Natural killer cell treated with Interleukin-12 subunit alpha and Interleukin-12 subunit beta and Interleukin-15 and Interleukin-18, amount 100 ng/mL, for 72 hours (primary cell): Measurements from ENCODE around the gene CCL17. TPM values are rescaled to one million over a fixed set of nuclear protein-coding genes. Genes with fewer than 3 reads are reported as not detected.
"Not testable (repeated sequence)": the region's sequence is repeated elsewhere in the genome, so short reads cannot be mapped to it uniquely, and the experiment has no call there.

Experiments
- ATAC-seq, 2 donors: fragments of 150-1000 bp; cut with Tn5 transposase in 1 of 2; sonication (Bioruptor Pico), chemical (Tn5 transposase) in 1 of 2; 2 replicates each; pipeline ENCODE4 v1.10.0; 2021
- DNase-seq: peaks from one replicate; pipeline ENCODE4 v3.0.0; 2022; ENCODE audit warnings: low spot score
- H3K27ac Mint-ChIP-seq, 2 donors: 1 replicate in 1 of 2; 2 replicates in 1 of 2; pipeline ENCODE4 v1.8.0; 2022; ENCODE audit warnings: mixed read lengths in 2 of 2, mild to moderate bottlenecking in 1 of 2, moderate library complexity in 1 of 2
- H3K27me3 Mint-ChIP-seq, 2 donors: 1 replicate in 1 of 2; 2 replicates in 1 of 2; pipeline ENCODE4 v1.8.0; 2022; ENCODE audit warnings: mixed read lengths in 2 of 2
- H3K36me3 Mint-ChIP-seq: one replicate; pipeline ENCODE4 v1.8.0; 2022; ENCODE audit warnings: mixed read lengths
- H3K4me1 Mint-ChIP-seq, 2 donors: 1 replicate in 1 of 2; 2 replicates in 1 of 2; pipeline ENCODE4 v1.8.0; 2022; ENCODE audit warnings: low read depth in 2 of 2, mixed read lengths in 2 of 2, mild to moderate bottlenecking in 1 of 2
- H3K4me3 Mint-ChIP-seq: one replicate; pipeline ENCODE4 v1.8.0; 2022; ENCODE audit warnings: mixed read lengths
- H3K9me3 Mint-ChIP-seq: 2 replicates; pipeline ENCODE4 v1.8.0; 2022; ENCODE audit warnings: mixed read lengths
- total RNA-seq, 2 donors: library from RNA; stranded (reverse); gene quantifications; one replicate each; pipeline ENCODE4 v1.2.3, GENCODE V29; 2022

The CCL17 gene
- total RNA-seq, 2 donors from 2014 or later = 5.6 TPM; not detected in 1

DNA sequence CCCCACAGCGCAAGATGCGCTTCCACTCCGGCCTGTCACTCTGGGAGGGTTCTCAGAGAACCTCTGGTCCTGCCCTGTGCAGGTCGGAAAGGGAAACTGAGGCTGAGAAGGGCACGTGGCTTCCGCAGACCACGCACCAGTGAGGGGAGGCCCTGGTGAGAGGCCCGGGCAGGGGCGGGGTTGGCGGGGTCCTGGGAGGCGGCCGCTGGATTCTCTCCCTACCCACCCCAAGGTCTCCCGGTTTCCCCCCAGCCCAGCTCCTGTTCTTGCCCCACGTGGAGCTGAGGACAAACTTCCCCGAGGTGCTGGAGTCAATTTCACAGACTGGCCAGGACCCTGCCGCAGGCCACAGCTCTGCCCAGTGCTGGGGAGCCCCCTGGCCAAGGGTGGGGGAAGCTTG lies 11.5 kb downstream of the CCL17 start:
- H3K36me3 Mint-ChIP-seq = no peaks in the 10 kb centered on the region
- no peak for DNase-seq
- peak in 1 of 2 donors; percentile 16 for ATAC-seq
- no peak overlapping the region for H3K4me3 Mint-ChIP-seq
- no peaks in the 10 kb centered on the region for H3K27me3 Mint-ChIP-seq
- H3K4me1 Mint-ChIP-seq = peaks cover 23% of the 10 kb centered on the region in 2 donors
- no peak overlapping the region for H3K27ac Mint-ChIP-seq
- H3K9me3 Mint-ChIP-seq = no peaks in the 10 kb centered on the region

DNA sequence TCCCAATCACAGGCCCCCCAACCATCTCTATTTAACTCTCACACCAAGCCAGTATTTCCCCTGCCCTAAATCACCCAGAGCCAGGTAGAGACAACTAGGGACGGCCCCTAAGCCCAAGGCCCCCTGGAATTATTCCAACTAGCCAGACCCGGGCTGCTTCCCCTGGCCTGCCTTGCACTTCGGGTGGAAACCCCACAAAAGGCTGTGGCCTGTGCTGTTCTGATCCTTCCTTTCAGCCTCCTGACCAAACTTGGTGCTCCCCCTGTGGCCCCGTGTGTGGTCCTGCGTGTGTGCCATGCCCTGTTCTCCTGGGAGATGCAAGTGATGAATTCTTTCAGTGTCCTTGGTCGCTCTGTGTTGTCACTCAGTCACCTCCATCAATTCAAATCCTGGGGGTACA lies 14.9 kb downstream of the CCL17 start:
- ATAC-seq (no peak), DNase-seq (no peak)
- H3K27ac Mint-ChIP-seq = peak overlapping the region in 1 of 2 donors; percentile 74
- H3K4me1 Mint-ChIP-seq = peaks cover 23% of the 10 kb centered on the region in 2 donors
- no peak overlapping the region for H3K4me3 Mint-ChIP-seq
- no peaks in the 10 kb centered on the region for H3K36me3 Mint-ChIP-seq
- H3K9me3 Mint-ChIP-seq = no peaks in the 10 kb centered on the region
- no peaks in the 10 kb centered on the region for H3K27me3 Mint-ChIP-seq

DNA sequence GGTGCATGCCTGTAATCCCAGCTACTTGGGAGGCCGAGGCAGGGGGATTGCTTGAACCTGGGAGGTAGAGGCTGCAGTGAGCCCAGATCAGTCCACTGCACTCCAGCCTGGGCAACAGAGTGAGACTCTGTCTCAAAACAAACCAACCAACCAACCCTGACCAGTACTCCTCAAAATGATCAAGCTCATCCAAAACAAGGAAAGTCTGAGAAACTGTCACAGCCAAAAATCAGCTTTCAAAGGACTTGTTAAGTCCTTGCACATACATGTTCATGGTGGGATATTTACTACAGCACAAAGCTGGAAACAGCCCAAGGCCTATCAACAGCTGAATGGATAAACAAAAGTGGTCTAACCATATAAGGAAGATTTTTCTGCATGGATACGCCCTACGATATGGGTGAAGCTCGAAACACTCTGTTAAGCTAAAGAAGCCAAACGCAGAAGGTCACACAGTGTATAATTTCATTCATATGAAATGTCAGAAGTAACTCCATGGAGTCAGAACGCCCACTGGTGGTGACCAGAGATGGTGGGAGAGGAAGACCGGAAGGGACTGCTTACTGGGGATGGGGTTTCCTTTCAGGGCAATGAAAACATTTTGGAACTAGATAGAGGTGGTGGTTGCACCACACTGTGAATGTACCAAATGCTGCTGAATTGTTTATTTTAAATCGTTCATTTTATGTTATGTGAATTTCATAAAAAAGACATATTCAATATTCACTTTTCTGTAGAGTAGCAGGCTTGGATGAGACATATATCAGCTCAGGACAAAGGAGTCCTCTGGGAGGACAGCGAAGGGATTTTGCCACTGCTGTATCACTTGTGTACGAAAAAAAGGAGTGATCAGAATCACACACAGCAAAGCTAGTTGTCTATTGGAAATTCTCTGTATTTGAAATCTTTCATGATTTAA lies 17.7 kb downstream of the CCL17 start:
- Mint-ChIP-seq H3K9me3 (no peaks in the 10 kb centered on the region), H3K36me3 (peaks cover under 1% of the 10 kb centered on the region), H3K4me1 (peaks cover 10 to 16% of the 10 kb centered on the region in 2 donors), H3K4me3 (no peak overlapping the region), H3K27me3 (no peaks in the 10 kb centered on the region), H3K27ac (no peak overlapping the region)
- DNase-seq = no peak
- no peak for ATAC-seq

DNA sequence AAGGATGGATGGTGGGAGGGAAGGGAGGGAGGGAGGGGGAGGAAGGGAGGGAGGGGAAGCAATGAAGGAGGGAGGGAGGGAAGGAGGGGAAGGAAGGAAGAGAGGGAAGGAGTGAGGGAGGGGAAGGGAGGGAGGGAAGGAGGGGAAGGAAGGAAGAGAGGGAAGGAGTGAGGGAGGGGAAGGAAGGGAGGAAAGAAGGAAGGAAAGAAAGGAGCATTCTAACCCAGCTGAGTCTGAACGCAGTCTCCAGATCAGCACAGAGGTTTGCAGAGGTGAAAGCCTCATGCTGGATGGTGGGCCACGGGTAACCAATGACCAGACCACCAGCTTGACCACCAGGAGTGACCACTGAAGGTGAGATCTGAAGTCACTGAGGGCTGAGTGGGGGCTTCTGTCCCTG lies 18.6 kb downstream of the CCL17 start:
- Mint-ChIP-seq H3K36me3 (peaks cover 8% of the 10 kb centered on the region), H3K27me3 (no peaks in the 10 kb centered on the region), H3K4me1 (peaks cover 5 to 9% of the 10 kb centered on the region in 2 donors), H3K27ac (no peak overlapping the region), H3K9me3 (no peaks in the 10 kb centered on the region), H3K4me3 (no peak overlapping the region)
- DNase-seq (no peak), ATAC-seq (no peak)

DNA sequence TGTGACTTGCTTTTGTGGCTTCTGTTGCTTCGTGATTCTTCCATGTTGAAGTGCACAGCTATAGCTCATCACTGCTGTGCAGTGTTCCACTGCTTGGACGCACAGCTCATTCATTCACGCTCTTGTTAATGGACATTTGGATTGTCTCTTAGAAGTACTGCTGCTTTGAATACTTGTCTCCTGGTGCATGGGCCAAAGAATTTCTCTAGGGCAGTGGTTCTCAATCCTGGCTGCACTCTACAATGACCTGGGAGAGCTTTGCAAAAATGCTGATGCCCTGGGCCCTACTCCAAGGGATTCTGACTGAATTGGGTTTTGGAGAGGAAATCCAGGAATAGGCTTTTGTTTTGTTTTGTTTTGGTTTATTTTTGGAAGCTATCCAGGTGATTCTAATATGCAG lies 20.0 kb downstream of the CCL17 start:
- no peaks in the 10 kb centered on the region for H3K9me3 Mint-ChIP-seq
- no peak for DNase-seq

DNA sequence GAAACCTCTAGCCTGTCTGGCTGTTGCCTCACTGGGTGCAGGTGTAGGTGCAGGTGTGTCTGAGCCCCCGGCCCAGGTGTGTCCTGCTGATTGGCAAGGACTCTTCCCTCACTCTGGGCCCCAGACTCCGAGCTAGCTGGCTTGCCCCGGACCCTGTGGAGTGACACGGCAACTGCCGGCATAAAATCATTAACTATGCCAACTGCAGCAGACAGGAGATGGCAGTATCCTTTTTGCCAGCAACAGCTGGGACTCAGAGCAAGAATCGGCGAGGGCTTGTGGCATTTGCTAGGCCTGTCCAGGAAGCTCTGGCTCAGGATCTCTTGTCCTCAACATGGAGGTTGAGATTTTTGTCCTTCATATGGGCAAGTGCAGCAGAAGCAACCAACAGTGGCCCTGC lies 21.8 kb downstream of the CCL17 start:
- Mint-ChIP-seq H3K4me1 (no peaks in the 10 kb centered on the region), H3K27ac (no peak overlapping the region), H3K4me3 (no peak overlapping the region), H3K36me3 (peaks cover 29% of the 10 kb centered on the region), H3K9me3 (no peaks in the 10 kb centered on the region), H3K27me3 (no peaks in the 10 kb centered on the region)
- ATAC-seq (no peak), DNase-seq (no peak)

More for the DNA sequence above, 20.0 kb downstream of the CCL17 start:
- Mint-ChIP-seq H3K27me3 (no peaks in the 10 kb centered on the region), H3K27ac (no peak overlapping the region), H3K36me3 (peaks cover 18% of the 10 kb centered on the region), H3K4me3 (no peak overlapping the region), H3K4me1 (no peaks in the 10 kb centered on the region)
- no peak for ATAC-seq

DNA sequence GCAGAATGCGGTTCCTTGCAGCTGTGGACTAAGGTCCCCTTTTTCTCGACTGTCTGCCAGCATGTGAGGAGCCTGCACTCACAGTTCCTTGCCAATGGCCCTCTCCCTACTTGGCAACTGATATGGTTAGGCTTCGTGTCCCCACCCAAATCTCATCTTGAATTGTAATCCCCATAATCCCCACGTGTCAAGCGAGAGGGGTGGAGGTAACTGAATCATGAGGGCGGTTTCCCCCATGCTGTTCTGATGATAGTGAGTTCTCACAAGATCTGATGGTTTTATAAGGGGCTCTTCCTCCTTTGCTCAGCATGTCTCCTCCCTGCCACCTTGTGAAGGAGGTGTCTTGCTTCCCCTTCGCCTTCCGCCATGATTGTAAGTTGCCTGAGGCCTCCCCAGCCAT lies 22.7 kb downstream of the CCL17 start:
- DNase-seq = no peak
- Mint-ChIP-seq H3K27me3 (no peaks in the 10 kb centered on the region), H3K9me3 (no peaks in the 10 kb centered on the region), H3K36me3 (peaks cover 30% of the 10 kb centered on the region), H3K27ac (no peak overlapping the region), H3K4me3 (no peak overlapping the region), H3K4me1 (no peaks in the 10 kb centered on the region)
- ATAC-seq = no peak

DNA sequence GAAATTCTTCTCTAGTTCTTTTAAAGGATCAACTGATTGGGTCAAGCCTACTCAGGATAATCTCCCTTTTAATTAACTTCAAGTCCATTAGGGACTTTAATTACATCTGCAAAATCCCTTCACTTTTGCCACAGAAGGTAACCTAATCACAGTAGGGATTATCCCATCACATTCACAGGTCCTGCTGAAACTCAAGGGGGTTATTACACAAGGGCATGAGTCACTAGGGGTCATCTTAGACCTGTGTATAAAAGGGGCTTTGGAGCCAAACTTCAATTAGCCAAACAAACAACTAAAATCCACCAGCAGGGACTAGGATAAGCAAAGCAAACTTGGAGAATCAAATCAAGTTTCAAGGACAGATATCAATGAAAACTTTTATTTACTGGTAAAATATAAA lies 23.3 kb downstream of the CCL17 start:
- Mint-ChIP-seq H3K4me3 (no peak overlapping the region), H3K27ac (no peak overlapping the region), H3K36me3 (peaks cover 30% of the 10 kb centered on the region), H3K4me1 (no peaks in the 10 kb centered on the region), H3K9me3 (no peaks in the 10 kb centered on the region), H3K27me3 (no peaks in the 10 kb centered on the region)
- no peak for DNase-seq
- no peak for ATAC-seq

DNA sequence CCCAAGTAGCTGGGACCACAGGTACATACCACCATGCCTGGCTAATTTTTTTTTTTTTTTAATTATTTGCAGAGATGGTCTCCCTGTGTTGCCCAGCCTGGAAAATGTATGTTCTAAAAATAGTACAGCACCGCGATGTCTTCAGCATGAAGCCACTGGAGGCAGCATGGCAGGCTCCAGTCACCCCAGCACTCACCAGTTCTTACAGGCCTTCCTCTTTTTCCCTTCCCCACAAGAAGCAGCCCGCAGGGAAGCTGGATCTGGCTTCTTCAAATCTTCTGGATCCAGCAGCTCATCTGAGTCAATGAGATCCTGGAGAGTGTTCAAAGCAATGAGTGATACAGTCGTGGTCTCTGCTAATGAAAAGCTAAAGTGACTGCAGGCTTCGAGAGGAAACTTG lies 26.4 kb downstream of the CCL17 start:
- Mint-ChIP-seq H3K4me3 (no peak overlapping the region), H3K4me1 (no peaks in the 10 kb centered on the region), H3K27me3 (no peaks in the 10 kb centered on the region), H3K27ac (no peak overlapping the region), H3K9me3 (no peaks in the 10 kb centered on the region), H3K36me3 (peaks cover 43% of the 10 kb centered on the region)
- DNase-seq (no peak), ATAC-seq (no peak)

DNA sequence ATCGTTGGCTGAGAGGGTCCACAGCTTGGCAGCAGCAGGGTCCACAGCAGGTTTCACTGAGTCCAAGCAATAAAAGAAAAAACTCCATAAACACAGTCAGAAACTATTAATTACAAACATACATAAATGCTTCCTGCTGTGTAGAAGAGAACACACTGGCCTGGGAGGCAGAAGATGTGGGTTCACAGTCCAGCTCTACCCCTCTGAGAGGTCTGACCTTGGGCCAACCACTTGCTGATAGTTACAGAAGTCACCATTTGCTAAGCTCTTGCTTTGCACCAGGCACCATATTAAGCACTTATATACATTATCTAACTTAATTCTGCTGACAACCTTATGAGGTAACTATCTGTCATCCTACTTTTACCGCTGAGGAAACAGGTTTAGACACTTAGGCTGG lies 27.9 kb downstream of the CCL17 start:
- no peaks in the 10 kb centered on the region for H3K9me3 Mint-ChIP-seq
- H3K4me3 Mint-ChIP-seq = no peak overlapping the region
- H3K36me3 Mint-ChIP-seq = peaks cover 40% of the 10 kb centered on the region
- H3K4me1 Mint-ChIP-seq = no peaks in the 10 kb centered on the region
- ATAC-seq (no peak), DNase-seq (no peak)
- no peaks in the 10 kb centered on the region for H3K27me3 Mint-ChIP-seq
- no peak overlapping the region for H3K27ac Mint-ChIP-seq

DNA sequence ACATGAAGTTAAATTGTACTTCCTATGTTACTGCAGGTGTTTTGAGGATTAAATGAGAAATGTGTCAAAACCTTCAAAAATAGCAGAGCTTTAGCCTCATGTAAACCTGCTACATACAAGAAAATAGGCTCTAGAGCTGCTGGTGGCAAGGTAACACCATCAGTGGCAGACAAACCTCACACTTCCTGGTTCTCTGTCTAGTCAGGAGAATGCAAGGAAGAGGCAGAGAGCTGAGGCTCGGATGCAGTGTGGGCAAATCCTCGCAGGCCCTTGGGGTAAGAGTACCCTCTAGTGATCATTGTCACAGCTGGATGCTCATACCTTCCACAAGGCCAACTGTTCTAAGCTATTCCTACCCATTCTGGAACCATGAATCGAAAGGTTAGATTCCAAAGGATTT lies 28.4 kb downstream of the CCL17 start:
- Mint-ChIP-seq H3K9me3 (no peaks in the 10 kb centered on the region), H3K4me3 (no peak overlapping the region), H3K36me3 (peaks cover 35% of the 10 kb centered on the region), H3K27ac (no peak overlapping the region), H3K4me1 (no peaks in the 10 kb centered on the region), H3K27me3 (no peaks in the 10 kb centered on the region)
- no peak for ATAC-seq
- no peak for DNase-seq

DNA sequence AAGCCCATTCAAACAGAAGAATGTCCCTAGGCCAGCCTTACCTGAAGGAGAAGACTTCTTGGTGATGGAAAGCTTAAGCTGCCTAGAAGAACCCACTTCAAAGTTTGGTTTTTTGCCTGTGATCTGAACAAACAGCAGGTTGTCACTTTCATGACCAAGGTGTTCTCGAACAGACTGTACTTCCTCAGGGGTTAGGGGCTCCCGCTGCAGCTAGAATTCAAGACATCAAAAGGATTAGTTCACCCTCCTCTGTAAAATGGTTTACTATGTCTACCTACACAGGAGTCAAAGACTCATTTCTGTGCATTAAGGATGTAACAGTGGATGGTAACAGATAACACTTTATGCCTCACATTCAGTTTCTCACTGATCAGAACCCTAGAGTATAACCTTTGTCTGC lies 29.4 kb downstream of the CCL17 start:
- peaks cover 34% of the 10 kb centered on the region for H3K36me3 Mint-ChIP-seq
- H3K27me3 Mint-ChIP-seq = no peaks in the 10 kb centered on the region
- DNase-seq = no peak
- H3K4me1 Mint-ChIP-seq = no peaks in the 10 kb centered on the region
- no peak overlapping the region for H3K4me3 Mint-ChIP-seq
- no peak for ATAC-seq
- no peak overlapping the region for H3K27ac Mint-ChIP-seq
- H3K9me3 Mint-ChIP-seq = no peaks in the 10 kb centered on the region

DNA sequence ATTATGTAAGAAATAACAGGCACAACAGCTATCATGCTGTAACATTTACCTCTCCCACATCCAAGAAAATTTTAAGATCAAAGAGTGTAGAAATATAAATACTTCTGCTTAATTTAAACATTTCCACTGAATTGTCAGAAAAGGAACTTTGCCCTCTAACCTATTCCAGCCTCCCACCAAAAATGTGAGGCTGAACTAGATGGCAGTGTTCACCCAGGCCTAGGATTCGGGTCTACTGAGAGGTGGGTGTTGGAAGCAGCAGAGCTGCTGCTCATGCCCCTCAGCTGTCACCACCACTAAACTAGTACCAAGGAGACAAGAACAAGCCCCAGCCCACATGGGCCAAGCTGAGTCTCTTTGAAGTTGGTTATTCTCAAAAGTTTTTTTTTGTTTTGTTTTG lies 31.3 kb downstream of the CCL17 start:
- ATAC-seq (no peak), DNase-seq (no peak)
- H3K9me3 Mint-ChIP-seq = no peaks in the 10 kb centered on the region
- no peaks in the 10 kb centered on the region for H3K4me1 Mint-ChIP-seq
- peaks cover 43% of the 10 kb centered on the region for H3K36me3 Mint-ChIP-seq
- no peaks in the 10 kb centered on the region for H3K27me3 Mint-ChIP-seq
- no peak overlapping the region for H3K27ac Mint-ChIP-seq
- no peak overlapping the region for H3K4me3 Mint-ChIP-seq

DNA sequence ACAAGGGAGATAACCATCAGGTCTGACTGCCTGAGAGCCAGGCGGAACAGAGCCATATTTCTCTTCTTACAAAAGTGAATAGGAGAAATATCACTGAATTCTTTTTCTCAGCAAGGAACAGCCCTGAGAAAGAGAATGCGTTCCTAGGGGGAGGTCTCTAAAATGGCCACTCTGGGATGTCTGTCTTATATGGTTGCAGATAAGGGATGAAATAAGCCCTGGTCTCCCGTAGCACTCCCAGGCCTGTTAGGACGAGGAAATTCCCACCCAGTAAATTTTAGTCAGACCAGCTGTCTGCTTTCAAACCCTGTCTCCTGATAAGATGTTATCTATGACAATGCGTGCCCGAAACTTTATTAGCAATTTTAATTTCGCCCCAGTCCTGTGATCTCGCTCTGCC lies 35.4 kb downstream of the CCL17 start:
- DNase-seq, H3K4me1 Mint-ChIP-seq, H3K27ac Mint-ChIP-seq, H3K9me3 Mint-ChIP-seq, ATAC-seq, H3K4me3 Mint-ChIP-seq, H3K27me3 Mint-ChIP-seq: not testable (repeated sequence)
- peaks cover 36% of the 10 kb centered on the region for H3K36me3 Mint-ChIP-seq

DNA sequence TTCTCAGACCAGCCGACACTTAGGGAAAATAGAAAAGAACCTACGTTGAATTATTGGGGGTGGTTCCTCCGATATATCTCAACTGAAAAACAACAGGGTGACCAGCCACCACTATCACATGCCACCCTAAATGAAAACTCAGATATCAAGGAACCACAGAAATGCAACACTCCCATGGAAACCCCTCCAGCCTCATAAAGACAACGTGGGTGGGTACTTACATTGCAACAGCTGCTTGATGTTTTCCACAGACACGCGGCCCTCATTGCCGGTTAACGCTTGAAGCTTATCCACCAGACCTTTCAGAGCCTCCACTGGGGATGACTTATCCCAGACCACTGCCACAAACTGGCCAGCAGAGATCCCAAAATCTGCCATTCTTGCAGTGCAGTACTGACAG lies 36.0 kb downstream of the CCL17 start:
- not testable (repeated sequence) for ATAC-seq, H3K27me3 Mint-ChIP-seq, H3K27ac Mint-ChIP-seq, H3K4me3 Mint-ChIP-seq, H3K4me1 Mint-ChIP-seq, H3K9me3 Mint-ChIP-seq, DNase-seq
- H3K36me3 Mint-ChIP-seq = peaks cover 36% of the 10 kb centered on the region
